ENCODE results near the gene CHPF. TPM values are rescaled to one million over a fixed set of nuclear protein-coding genes. Genes with fewer than 3 reads are reported as not detected.

Gene CHPF
- 116 and 133 TPM in 2 replicates for total RNA-seq

DNA sequence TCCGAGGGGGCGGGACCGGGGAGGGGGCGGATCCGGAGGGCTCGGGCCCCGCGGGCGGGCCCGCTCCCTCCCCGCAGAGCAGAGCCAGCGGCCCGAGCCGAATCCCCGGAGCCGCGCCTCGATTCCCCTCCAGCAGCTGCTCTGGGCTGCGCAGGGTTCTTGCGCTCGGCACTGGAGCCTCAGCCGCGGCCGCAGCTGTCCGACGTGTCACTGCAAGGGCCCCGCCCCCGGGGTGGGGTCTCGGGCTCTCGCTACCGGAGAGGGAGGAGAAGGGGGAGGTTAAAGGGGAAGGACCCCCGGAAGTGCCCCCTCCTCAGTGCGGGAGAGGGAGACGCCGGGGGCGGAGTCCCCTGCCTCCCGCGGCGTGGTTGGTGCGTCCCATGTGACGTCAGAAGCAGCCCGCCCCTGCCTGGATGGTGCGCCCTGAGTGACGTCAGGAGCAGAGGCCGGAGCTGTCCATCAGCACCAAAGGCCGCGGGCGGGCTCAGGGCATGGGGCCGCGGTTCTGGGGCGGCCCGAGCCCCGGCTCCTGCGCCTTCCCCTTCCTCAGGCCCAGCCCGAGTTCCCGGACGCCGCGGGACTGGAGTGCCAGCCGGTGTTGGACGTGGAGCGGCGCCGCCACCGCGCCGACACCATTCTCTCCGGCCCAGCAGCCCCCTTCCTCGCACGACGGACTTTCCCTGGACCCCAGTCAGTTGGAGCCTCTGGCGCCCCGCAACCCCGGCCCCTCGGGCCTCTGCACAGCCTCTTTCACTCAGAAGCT lies at the start of gene CHPF, which contains the start of gene TMEM198:
TSS of gene CHPF (minus strand) at position 214 of the 763 bp plus-strand sequence. CDS start 271 bp downstream, outside the sequence.
TSS of gene TMEM198 (plus strand) at position 433 of the 763 bp plus-strand sequence. CDS start 700 bp downstream, outside the sequence.

DNA sequence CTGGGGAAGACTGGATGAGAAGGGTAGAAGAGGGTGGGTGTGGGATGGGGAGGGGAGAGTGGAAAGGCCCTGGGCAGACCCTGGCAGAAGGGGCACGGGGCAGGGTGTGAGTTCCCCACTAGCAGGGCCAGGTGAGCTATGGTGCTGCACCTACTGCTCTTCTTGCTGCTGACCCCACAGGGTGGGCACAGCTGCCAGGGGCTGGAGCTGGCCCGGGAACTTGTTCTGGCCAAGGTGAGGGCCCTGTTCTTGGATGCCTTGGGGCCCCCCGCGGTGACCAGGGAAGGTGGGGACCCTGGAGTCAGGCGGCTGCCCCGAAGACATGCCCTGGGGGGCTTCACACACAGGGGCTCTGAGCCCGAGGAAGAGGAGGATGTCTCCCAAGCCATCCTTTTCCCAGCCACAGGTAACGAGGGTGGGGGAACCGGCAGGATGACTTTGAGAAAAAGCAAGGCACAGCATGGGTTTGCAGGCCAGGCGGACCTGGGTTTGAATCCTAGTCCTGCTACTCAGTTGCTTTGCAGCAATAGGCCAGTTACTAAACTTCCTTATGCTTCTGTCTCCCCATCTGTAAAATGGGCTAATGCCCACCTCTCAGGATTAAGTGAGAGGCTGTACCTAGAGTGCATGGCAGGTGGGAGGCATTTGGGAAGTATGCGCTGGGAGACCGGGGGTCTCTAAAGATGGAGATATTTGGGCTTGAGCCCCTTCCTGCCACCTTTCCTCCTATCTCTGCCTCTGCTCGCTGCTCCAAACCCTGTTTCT lies 28.8 kb upstream of the CHPF start, which contains the start of gene INHA:
TSS of gene INHA (plus strand) at position 74 of the 765 bp plus-strand sequence. CDS start at position 139, 65 bp downstream.

DNA sequence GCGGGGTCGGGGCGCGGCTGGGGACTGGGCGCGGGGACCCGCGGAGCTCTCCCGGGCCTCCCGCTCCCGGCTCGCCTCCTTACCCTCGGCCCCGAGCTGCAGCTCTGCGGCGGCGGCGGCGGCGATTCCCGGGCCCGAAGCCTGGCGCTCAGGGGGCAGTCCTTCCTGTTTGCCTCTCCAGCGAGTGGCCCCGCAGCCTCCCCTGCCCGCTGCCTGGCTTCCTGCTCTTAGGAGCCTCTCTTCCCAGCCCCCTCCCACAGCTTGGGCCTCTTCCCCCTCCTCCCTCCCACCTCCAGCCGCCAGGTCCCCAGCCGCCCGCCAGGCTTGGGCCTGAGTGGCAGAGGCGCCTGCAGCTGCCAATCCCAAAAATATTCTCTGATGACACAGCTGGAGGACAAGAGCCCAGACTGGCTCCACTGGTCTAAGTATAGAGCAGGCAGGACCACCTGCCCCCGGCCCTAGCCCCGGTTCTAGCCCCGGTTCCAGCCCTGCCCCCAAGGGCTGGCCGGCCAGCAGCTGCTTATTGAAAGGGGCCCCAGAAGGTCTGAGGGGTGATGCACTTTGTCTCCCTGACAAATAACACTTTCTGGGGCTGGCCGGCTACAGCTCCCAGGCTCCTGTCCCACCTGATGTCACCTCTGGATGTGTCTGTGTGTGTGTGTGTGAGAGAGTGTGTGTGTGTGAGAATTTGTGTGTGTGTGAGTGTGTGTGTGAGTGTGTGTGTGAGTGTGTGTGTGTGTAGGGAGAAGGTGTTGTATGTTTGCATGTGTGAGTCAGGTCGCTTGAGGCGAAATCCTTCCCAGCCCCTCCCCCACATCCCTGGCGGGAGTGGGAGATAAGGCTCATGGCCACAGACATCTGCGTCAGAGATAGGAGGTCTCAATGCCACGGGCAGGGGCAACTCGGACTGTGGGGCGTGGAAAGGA lies 28.0 kb upstream of the CHPF start, which contains the start of gene OBSL1:
TSS of gene OBSL1 (minus strand) at position 229 of the 926 bp plus-strand sequence. CDS start 307 bp downstream, outside the sequence.

GRCh38 chr2:219514196-219514761 lies 29.3 kb downstream of the CHPF start, which contains the start of gene ASIC4:
Gene ASIC4 (plus strand): TSS chr2:219514482. CDS start chr2:219514725, 243 bp downstream.

DNA sequence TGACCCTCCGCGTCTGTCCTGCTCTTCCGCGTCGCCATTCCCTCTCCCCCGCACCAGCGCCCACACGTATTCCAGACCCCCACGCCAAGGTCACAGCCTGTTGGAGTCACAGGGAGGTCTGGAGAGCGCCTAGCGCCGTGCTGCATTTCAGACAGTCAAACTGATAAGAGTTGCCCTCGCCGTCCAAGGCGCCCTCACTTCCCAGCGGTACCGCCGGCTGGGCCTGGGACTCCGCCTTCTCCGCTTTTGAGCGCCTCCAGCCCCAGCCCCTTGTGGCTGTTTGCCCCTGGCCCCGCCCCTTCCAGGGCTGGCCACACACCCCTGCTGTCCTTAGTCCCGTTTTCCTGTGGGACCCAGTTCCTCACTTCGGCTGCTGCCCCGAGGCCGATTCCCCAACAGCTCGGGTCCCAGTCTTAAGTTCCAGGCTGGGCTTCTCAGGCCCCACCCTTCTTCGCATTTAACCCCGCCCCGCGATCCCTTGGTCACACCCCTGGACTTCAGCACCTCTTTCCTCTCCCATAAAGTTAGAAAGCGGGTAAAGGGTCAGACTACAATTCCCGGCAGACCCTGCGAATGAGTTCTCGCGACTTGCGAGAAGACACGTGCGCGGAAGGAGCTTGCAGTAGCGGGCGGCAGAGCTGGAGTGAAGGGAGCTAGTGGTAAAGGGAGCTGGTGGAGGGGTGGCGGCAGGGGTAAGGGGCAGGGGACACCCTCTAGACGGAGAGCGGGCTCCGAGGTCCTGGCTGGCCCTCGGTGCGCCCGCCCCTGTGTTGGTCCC lies 45.1 kb downstream of the CHPF start, which contains the start of gene GMPPA:
TSS of gene GMPPA (plus strand) at position 612 of the 778 bp plus-strand sequence. CDS start 1,085 bp downstream, outside the sequence.

Small RNA genes within 50 kb of the gene (small RNA-seq; reads per million reads assigned to genes)
- not detected for gene MIR3132
- gene RN7SKP213 = not detected

Other genes with a start within 250 kb of the CHPF start
- gene PTPRN, start 234.4 kb downstream of the CHPF start, total RNA-seq = 0.36 and 0.49 TPM in 2 replicates
- gene RESP18, start 211.1 kb downstream of the CHPF start, total RNA-seq = not detected in 2 replicates
- gene DNPEP, start 155.9 kb downstream of the CHPF start, total RNA-seq = 82.3 and 95.2 TPM in 2 replicates
- 1.9 and 2.6 TPM in 2 replicates for gene DES, start 125.4 kb downstream of the CHPF start, total RNA-seq
- 52.9 and 55.8 TPM in 2 replicates for gene SPEG, start 109.0 kb downstream of the CHPF start, total RNA-seq
- 65.2 and 65.4 TPM in 2 replicates for gene GMPPA, start 44.9 kb downstream of the CHPF start, total RNA-seq
- gene ASIC4, start 29.3 kb downstream of the CHPF start, total RNA-seq = not detected in 2 replicates
- 1.1 and 2.1 TPM in 2 replicates for gene TMEM198, start 219 bp upstream of the CHPF start, total RNA-seq
- gene OBSL1, start 27.7 kb upstream of the CHPF start, total RNA-seq = 81.8 and 99.5 TPM in 2 replicates
- gene INHA, start 28.5 kb upstream of the CHPF start, total RNA-seq = 0.32 TPM in 1 of 2 replicates, not detected in the other
- gene STK11IP, start 54.0 kb upstream of the CHPF start, total RNA-seq = 19.8 and 22.2 TPM in 2 replicates
- 5.5 and 6.0 TPM in 2 replicates for gene SLC4A3, start 83.8 kb upstream of the CHPF start, total RNA-seq

Measured in hair follicle dermal papilla cell (primary cell).